ENCODE results near the gene CDCA4.

The CDCA4 gene

GRCh38 chr14:105062048-105062433, 41.2 kb upstream of the CDCA4 start:
- TF ChIP-seq CTCF (IDR thresholded peaks at IDR 0.05; ENCODE audit: control insufficient read depth, insufficient read depth, low read depth, low read length, missing control alignments), result no peak
- no peak overlapping the region for H3K4me3 ChIP-seq (ENCODE audit: control insufficient read depth, low read depth, low read length)
- DNase-seq (ENCODE audit: low read depth), result no peak

GRCh38 chr14:105061428-105062047, 40.7 kb upstream of the CDCA4 start:
- TF ChIP-seq CTCF (IDR thresholded peaks at IDR 0.05; ENCODE audit: control insufficient read depth, insufficient read depth, low read depth, low read length, missing control alignments), result no peak
- no peak for DNase-seq (ENCODE audit: low read depth)
- no peak overlapping the region for H3K4me3 ChIP-seq (ENCODE audit: control insufficient read depth, low read depth, low read length)

GRCh38 chr14:105060751-105061427, 40.0 kb upstream of the CDCA4 start:
- DNase-seq (ENCODE audit: low read depth), result no peak
- H3K4me3 ChIP-seq (ENCODE audit: control insufficient read depth, low read depth, low read length), result no peak overlapping the region
- TF ChIP-seq CTCF (IDR thresholded peaks at IDR 0.05; ENCODE audit: control insufficient read depth, insufficient read depth, low read depth, low read length, missing control alignments), result no peak

- DNase-seq (ENCODE audit: low read depth), result no peak
- no peak for TF ChIP-seq CTCF (IDR thresholded peaks at IDR 0.05; ENCODE audit: control insufficient read depth, insufficient read depth, low read depth, low read length, missing control alignments)
- H3K4me3 ChIP-seq (ENCODE audit: control insufficient read depth, low read depth, low read length), result no peak overlapping the region
Observed at GRCh38 chr14:105059925-105060565, 39.2 kb upstream of the CDCA4 start.

GRCh38 chr14:105059035-105059924, 38.4 kb upstream of the CDCA4 start:
- no peak overlapping the region for H3K4me3 ChIP-seq (ENCODE audit: control insufficient read depth, low read depth, low read length)
- no peak for DNase-seq (ENCODE audit: low read depth)

More at GRCh38 chr14:105059035-105059924, 38.4 kb upstream of the CDCA4 start:
- no peak for TF ChIP-seq CTCF (IDR thresholded peaks at IDR 0.05; ENCODE audit: control insufficient read depth, insufficient read depth, low read depth, low read length, missing control alignments)
